Kidney (tissue), 14 donors: ENCODE results near the gene NUTF2. TPM values are rescaled to one million over a fixed set of nuclear protein-coding genes. Genes with fewer than 3 reads are reported as not detected.
"Not testable (repeated sequence)": the region's sequence is repeated elsewhere in the genome, so short reads cannot be mapped to it uniquely, and the experiment has no call there.

Source experiments
- DNase-seq, 5 donors: peaks; one replicate each; pipeline ENCODE4 v3.0.0-alpha.2; 2013 to 2020
- FAIRE-seq: peaks from 2 replicates; lab custom pipeline; 2012; peaks lifted over from hg19 to GRCh38; lab: Jason Lieb, UNC
- H3K27ac ChIP-seq, 2 donors: one replicate each; pipeline ENCODE4 v1.7.0; 2013; ENCODE audit warnings: low read depth in 2 of 2, low read length in 2 of 2, inconsistent platforms in 1 of 2
- H3K27me3 ChIP-seq: one replicate; pipeline ENCODE4 v1.7.1; 2013; ENCODE audit warnings: low read length, inconsistent platforms; ENCODE audit not compliant: control insufficient read depth, insufficient read depth
- H3K36me3 ChIP-seq, 3 donors: one replicate each; pipeline versions ENCODE4 v1.7.0 to v1.7.1; 2013; ENCODE audit warnings: low read length in 3 of 3, control low read depth in 1 of 3, inconsistent platforms in 1 of 3; ENCODE audit not compliant: insufficient read depth in 3 of 3, control insufficient read depth in 2 of 3
- H3K4me1 ChIP-seq, 3 donors: one replicate each; pipeline versions ENCODE4 v1.7.0 to v1.7.1; 2013; ENCODE audit warnings: low read length in 3 of 3, inconsistent platforms in 1 of 3, low read depth in 1 of 3; ENCODE audit not compliant: control insufficient read depth in 2 of 3, insufficient read depth in 2 of 3
- H3K4me3 ChIP-seq, 3 donors: one replicate each; pipeline versions ENCODE4 v1.7.0 to v1.8.1; 2013; ENCODE audit warnings: low read length in 3 of 3, control low read depth in 1 of 3, inconsistent platforms in 1 of 3
- H3K9ac ChIP-seq, 3 donors: one replicate each; pipeline versions ENCODE4 v1.7.0 to v1.7.1; 2013; ENCODE audit warnings: low read length in 3 of 3, control low read depth in 1 of 3, inconsistent platforms in 1 of 3
- H3K9me3 ChIP-seq, 3 donors: one replicate each; pipeline versions ENCODE4 v1.7.0 to v1.7.1; 2013; ENCODE audit warnings: low read length in 3 of 3, control low read depth in 1 of 3, inconsistent platforms in 1 of 3; ENCODE audit not compliant: control insufficient read depth in 2 of 3, insufficient read depth in 1 of 3
- intact Hi-C: fragments of 100-400 bp; cut with DNase I; formaldehyde crosslinking; loops from one replicate; pipeline ENCODE4 v1.11.1; 2022
- polyA plus RNA-seq: library from polyadenylated mRNA; stranded (reverse); fragments of 350-450 nt; fragmentation: Illumina TruSeq; extraction: RNeasy Lipid Tissue Mini Kit (QIAGEN cat#74804); gene quantifications from one replicate; pipeline ENCODE4 v1.2.3, GENCODE V29; 2014; ENCODE audit warnings: low read depth, low replicate concordance; ENCODE audit not compliant: insufficient read depth
- total RNA-seq: library from RNA; stranded (reverse); fragmentation: NEBNext Ultra II Directional; extraction: Animal tissue kit (Norgen Biotek cat#: 25700); gene quantifications from one replicate; pipeline ENCODE4 v1.2.1, GENCODE V29; 2021
- TF ChIP-seq, protein P1 (sequence below): IDR thresholded peaks from 3 replicates; pipeline ENCODE4 v1.5.1; 2012; ENCODE audit warnings: mild to moderate bottlenecking, moderate library complexity, borderline replicate concordance; ENCODE audit not compliant: insufficient read depth; ENCODE audit errors: extremely low read depth
- donor health status: control.
- donor health status: control.
- donor health status: control.
- donor health status: control.
- donor health status: control.
- donor health status: DM: yes; HTN: yes; CAD: no.
- donor health status: Normal renal cell carcinoma (clear cell type).

The NUTF2 gene
- total and polyA plus RNA-seq, 2 donors from 2014 or later: 76.4 to 107 TPM

DNA sequence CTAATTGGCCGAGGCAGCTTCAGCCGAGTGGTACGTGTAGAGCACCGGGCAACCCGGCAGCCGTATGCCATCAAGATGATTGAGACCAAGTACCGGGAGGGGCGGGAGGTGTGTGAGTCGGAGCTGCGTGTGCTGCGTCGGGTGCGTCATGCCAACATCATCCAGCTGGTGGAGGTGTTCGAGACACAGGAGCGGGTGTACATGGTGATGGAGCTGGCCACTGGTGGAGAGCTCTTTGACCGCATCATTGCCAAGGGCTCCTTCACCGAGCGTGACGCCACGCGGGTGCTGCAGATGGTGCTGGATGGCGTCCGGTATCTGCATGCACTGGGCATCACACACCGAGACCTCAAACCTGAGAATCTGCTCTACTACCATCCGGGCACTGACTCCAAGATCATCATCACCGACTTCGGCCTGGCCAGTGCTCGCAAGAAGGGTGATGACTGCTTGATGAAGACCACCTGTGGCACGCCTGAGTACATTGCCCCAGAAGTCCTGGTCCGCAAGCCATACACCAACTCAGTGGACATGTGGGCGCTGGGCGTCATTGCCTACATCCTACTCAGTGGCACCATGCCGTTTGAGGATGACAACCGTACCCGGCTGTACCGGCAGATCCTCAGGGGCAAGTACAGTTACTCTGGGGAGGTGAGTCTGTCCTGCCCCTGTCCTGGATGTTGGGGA, 62.5 kb downstream of the NUTF2 start:
- H3K4me1 ChIP-seq: no peaks in the 10 kb centered on the region
- H3K36me3 ChIP-seq: peaks cover 0 to 27% (median 15%) of the 10 kb centered on the region in 3 donors
- intact Hi-C loops: no loop called here
- no peak overlapping the region for H3K4me3 ChIP-seq
- H3K27me3 ChIP-seq: no peaks in the 10 kb centered on the region
- TF ChIP-seq, protein P1, sequence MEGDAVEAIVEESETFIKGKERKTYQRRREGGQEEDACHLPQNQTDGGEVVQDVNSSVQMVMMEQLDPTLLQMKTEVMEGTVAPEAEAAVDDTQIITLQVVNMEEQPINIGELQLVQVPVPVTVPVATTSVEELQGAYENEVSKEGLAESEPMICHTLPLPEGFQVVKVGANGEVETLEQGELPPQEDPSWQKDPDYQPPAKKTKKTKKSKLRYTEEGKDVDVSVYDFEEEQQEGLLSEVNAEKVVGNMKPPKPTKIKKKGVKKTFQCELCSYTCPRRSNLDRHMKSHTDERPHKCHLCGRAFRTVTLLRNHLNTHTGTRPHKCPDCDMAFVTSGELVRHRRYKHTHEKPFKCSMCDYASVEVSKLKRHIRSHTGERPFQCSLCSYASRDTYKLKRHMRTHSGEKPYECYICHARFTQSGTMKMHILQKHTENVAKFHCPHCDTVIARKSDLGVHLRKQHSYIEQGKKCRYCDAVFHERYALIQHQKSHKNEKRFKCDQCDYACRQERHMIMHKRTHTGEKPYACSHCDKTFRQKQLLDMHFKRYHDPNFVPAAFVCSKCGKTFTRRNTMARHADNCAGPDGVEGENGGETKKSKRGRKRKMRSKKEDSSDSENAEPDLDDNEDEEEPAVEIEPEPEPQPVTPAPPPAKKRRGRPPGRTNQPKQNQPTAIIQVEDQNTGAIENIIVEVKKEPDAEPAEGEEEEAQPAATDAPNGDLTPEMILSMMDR: no peak
- H3K9me3 ChIP-seq: no peaks in the 10 kb centered on the region
- DNase-seq (no peak), FAIRE-seq (no peak)
- no peak overlapping the region for H3K9ac ChIP-seq
- no peak overlapping the region for H3K27ac ChIP-seq

DNA sequence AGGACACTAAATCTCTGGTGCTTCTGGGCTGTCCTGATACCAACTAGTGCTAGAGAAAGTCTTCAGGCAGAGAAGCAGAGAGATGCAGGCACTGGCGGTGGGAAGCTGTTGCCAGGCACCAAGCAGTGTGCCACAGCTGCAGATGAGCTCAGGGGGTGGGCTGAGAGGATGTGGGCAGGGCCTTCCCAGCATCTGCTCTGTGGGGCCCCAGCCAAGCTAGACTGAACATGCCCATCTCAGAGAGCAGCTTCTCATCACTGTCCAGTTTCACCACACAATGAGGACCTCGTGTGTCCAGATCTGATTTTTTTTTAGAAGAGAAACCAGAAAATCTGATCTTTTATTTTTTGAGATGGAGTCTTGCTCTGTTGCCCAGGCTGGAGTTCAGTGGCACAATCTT, 63.4 kb downstream of the NUTF2 start:
- FAIRE-seq (no peak), DNase-seq (no peak)
- no peak overlapping the region for H3K4me3 ChIP-seq
- H3K27ac ChIP-seq: no peak overlapping the region
- intact Hi-C loops: no loop called here
- H3K9ac ChIP-seq: no peak overlapping the region
- TF ChIP-seq, protein P1: no peak
- no peaks in the 10 kb centered on the region for H3K27me3 ChIP-seq
- peaks cover 0 to 6% (median 4%) of the 10 kb centered on the region in 3 donors for H3K4me1 ChIP-seq
- no peaks in the 10 kb centered on the region for H3K9me3 ChIP-seq
- H3K36me3 ChIP-seq: peaks cover 0 to 27% (median 15%) of the 10 kb centered on the region in 3 donors

DNA sequence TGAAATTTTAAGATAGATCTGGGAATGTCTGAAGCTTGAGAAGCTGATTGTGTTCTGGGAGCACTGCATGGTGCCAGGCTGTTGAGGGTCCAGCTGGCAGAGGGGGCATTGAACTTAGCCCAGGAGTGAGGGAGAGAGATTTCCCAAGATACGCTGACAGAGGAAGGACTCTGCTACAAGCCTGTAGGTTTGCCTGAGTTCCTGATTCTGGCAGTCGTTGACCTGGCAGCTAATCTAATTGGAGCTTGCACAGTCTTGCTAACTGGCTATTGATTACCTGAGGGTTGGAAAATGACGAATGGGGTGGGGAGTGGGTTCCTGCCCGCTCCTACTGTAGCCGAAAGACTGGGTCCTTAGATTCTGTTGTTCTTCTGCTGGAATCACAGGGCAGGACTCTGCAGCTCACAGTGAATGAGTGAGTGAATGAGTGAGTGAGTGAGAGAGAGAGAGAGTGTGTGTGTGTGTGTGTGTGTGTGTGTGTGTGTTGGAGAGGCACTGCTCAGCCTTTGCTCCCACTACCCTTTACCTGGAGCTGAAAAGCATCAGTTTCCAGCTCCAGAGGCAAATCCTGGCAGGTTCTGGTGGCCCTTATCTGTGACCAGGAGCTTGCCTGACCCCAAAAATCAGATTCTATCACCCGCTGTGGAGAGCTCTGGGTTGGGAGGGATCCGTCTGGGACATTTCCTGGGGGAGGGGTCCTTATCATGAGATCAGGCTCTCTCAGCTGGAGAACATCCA, 68.2 kb downstream of the NUTF2 start:
- Histone ChIP-seq H3K27ac (no peak overlapping the region), H3K27me3 (no peaks in the 10 kb centered on the region), H3K4me3 (no peak overlapping the region), H3K9ac (no peak overlapping the region), H3K36me3 (peaks cover 0 to 18% (median 11%) of the 10 kb centered on the region in 3 donors), H3K9me3 (no peaks in the 10 kb centered on the region), H3K4me1 (peaks cover 0 to 21% (median 17%) of the 10 kb centered on the region in 3 donors)
- DNase-seq (no peak), FAIRE-seq (no peak)
- TF ChIP-seq, protein P1: no peak
- intact Hi-C loops: no loop called here

DNA sequence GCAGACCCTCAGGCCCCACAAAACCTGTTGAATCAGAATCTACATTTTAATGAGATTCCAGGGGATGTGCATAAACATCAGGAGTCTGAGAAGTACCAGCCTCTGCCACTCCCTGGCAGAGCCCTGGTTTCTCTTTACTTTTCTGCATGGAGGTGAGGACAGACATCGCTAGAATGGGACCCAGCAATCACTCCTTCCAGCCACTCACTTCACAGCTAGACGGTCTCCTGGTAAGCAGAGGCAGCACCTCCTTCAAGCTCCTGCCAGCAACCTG, 68.7 kb downstream of the NUTF2 start:
- H3K9ac ChIP-seq, DNase-seq: not testable (repeated sequence)

More for the DNA sequence above, 68.7 kb downstream of the NUTF2 start:
- H3K9me3 ChIP-seq, H3K27ac ChIP-seq, H3K4me3 ChIP-seq, H3K27me3 ChIP-seq, intact Hi-C loops, FAIRE-seq: not testable (repeated sequence)
- Histone ChIP-seq H3K4me1 (peaks cover 0 to 21% (median 17%) of the 10 kb centered on the region in 3 donors), H3K36me3 (peaks cover 0 to 18% (median 6%) of the 10 kb centered on the region in 3 donors)
